Left lung (tissue), 10 donors: ENCODE measurements around the gene CD34. TPM values are rescaled to one million over a fixed set of nuclear protein-coding genes. Genes with fewer than 3 reads are reported as not detected.
A peak's percentile ranks its signal among the peaks of the same experiment; 100 is the strongest.

Experiments used
- ATAC-seq: fragments of 200-7000 bp; cut with Tn5 transposase; one replicate; pipeline ENCODE4 v1.9.1; 2020; ENCODE audit warnings: moderate library complexity
- DNase-seq, 4 donors: peaks; one replicate each; pipeline ENCODE4 v3.0.0-alpha.2; 2013 to 2020
- H3K27ac ChIP-seq, 2 donors: fragments of 200-600 bp; sonication (generic) in 1 of 2; one replicate each; pipeline versions ENCODE4 v1.5.0 to v1.8.0; 2020 to 2021
- H3K27me3 ChIP-seq, 2 donors: fragments of 200-600 bp; sonication (generic) in 1 of 2; one replicate each; pipeline versions ENCODE4 v1.5.0 to v1.8.0; 2020 to 2021
- H3K36me3 ChIP-seq, 2 donors: fragments of 200-600 bp; sonication (generic) in 1 of 2; one replicate each; pipeline versions ENCODE4 v1.5.0 to v1.8.0; 2020 to 2021
- H3K4me1 ChIP-seq, 2 donors: fragments of 200-600 bp; one replicate each; pipeline ENCODE4 v1.8.0; 2021
- H3K4me3 ChIP-seq, 2 donors: fragments of 200-600 bp; sonication (generic) in 1 of 2; one replicate each; pipeline versions ENCODE4 v1.5.0 to v1.8.0; 2020 to 2021; ENCODE audit warnings: mild to moderate bottlenecking in 1 of 2
- H3K9me3 ChIP-seq, 2 donors: fragments of 200-600 bp; sonication (generic) in 1 of 2; one replicate each; pipeline versions ENCODE4 v1.5.0 to v1.8.0; 2020 to 2021
- CTCF ChIP-seq, 2 donors: fragments of 200-600 bp; sonication (generic) in 1 of 2; IDR thresholded peaks; one replicate each; pipeline versions ENCODE4 v1.5.0 to v1.8.0; 2021; ENCODE audit warnings: antibody characterized with exemption in 2 of 2
- intact Hi-C, 2 donors: fragments of 100-400 bp; cut with DNase I; formaldehyde crosslinking; loops; one replicate each; pipeline versions ENCODE4 v1.11.2 to v1.14.2; 2022
- polyA plus RNA-seq, 6 donors: library from polyadenylated mRNA; unstranded; fragments of 120-200 nt; gene quantifications; one replicate each; pipeline ENCODE4 v1.2.1, GENCODE V29; 2013; ENCODE audit not compliant: insufficient read length in 6 of 6
- total RNA-seq, 2 donors: library from RNA; stranded (reverse); fragmentation: NEBNext Ultra II Directional; extraction: Animal tissue kit (Norgen Biotek cat#: 25700); gene quantifications; one replicate each; pipeline ENCODE4 v1.2.1, GENCODE V29; 2021
- donor health status: DM: no; HTN: yes; CAD: no.
- donor health status: DM: no; HTN: no; CAD: no.

Gene CD34
- total and polyA plus RNA-seq, 8 donors, result 40.8 to 160 (median 137) TPM

DNA sequence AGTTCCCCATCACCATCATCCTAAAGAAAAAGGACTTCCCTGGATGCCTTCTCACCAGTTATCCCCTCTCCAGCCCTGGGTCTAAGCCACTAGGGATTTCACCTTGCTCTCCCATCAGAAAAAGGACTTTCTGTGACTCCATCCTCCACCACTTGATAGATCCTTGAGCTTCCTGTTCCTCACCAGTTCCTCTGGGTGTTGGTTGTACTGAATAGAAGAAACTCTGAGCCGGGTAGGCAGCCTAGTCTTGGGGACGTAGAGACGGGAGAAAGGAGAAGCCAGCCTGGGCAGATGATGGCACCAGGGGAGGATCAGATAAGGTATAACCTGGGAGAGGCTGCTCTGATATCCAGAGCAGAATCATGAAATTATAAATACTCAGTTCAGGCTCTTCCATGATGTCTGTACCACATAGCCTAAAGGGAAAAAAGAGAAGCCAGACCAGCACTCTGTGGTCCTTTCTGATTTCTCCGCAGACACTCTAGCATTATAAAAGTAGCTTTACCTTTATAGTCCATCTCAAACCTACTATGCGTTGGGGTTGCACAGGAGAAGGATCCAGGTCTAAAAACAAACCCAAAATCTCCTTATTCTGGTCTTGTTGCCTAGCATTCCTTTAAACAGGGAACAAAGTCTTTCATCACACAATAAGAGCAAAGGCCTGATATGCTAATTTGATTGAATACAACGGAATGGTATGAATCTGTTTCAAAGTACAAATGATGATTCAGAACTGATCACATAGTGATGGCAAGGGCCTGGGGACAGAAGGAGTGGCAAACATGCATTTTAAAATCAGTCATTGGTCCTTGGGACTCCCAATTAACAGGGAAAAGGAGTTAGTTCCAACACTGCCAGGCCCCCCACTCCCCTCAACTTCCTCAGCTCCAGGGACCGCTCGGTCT, 1.2 kb upstream of the CD34 start:
- peaks cover 23 to 45% of the 10 kb centered on the region in 2 donors for H3K27me3 ChIP-seq
- H3K36me3 ChIP-seq, result no peaks in the 10 kb centered on the region
- no peak for ATAC-seq
- intact Hi-C loops, result no loop called here
- TF ChIP-seq CTCF (IDR thresholded peaks at IDR 0.05), result no peak
- DNase-seq, result no peak
- peaks cover 5 to 18% of the 10 kb centered on the region in 2 donors for H3K4me1 ChIP-seq
- no peak overlapping the region for H3K27ac ChIP-seq
- H3K4me3 ChIP-seq, result no peak overlapping the region
- H3K9me3 ChIP-seq, result no peaks in the 10 kb centered on the region

- no peak for TF ChIP-seq CTCF (IDR thresholded peaks at IDR 0.05)
- intact Hi-C loops, result no loop called here
- H3K27me3 ChIP-seq, result peaks cover 23 to 45% of the 10 kb centered on the region in 2 donors
- H3K4me3 ChIP-seq, result peak overlapping the region in 1 of 2 donors; percentile 45
- H3K36me3 ChIP-seq, result no peaks in the 10 kb centered on the region
- H3K9me3 ChIP-seq, result no peaks in the 10 kb centered on the region
- no peak for DNase-seq
- peak overlapping the region in 1 of 2 donors; percentile 66 for H3K27ac ChIP-seq
- H3K4me1 ChIP-seq, result peaks cover 5 to 18% of the 10 kb centered on the region in 2 donors
- ATAC-seq, result no peak
These were observed 1.2 kb downstream of the CD34 start for GRCh38 chr1:207909687-207910086.

DNA sequence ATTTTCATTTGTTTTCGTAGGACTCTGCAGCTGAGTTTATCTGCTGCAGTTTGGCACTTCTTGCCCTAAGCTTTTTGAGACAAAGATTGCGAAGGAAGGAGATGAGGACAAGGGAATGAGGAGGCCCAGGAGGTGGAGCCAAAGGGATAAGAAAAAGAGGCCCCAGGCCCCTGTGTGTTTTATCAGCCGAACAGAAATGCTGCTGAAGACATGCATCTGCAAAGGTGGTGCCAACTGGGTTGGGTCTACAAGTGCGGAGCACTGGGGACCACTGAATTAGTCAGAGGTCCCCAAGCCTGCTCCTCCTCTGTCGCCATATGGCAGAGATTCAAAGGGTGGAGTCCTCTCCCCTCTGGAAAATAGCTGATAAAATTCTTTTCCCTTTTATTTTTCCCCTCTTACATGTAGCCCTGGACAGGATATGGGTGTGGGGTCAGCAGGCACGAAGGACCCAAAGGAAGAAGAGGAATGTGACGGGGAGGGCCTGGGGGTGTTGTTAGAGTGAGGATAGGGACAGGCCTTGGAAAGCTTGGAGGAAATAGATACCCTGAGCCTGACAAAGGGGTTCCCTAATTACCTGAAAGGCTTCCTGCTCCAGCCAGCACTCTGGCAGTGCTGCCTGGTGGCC, 2.7 kb downstream of the CD34 start:
- H3K4me3 ChIP-seq, result peak overlapping the region in 1 of 2 donors; percentile 45

DNA sequence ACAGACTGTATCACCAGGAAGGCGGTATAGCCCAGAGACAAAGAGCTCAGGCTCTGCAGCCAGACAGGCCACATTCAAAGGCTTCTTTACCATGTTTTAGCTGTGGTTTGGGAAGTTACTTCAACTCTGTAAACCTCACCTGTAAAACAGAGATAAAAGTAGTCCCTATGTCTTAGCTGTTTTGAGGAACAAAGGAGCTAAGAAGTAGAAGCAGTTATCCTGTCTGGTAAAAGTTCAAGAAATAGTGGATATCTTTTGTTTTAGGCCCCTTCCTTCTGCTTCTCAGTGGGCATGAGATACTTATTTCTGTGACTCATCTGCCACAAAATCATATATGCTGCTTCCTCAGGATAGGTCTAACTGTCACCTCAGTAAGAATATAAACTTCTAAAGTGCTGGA, 6.5 kb downstream of the CD34 start:
- TF ChIP-seq CTCF (IDR thresholded peaks at IDR 0.05), result no peak
- peak overlapping the region in 1 of 2 donors; percentile 33 for H3K27ac ChIP-seq
- no peak for ATAC-seq
- no peaks in the 10 kb centered on the region for H3K9me3 ChIP-seq
- peaks cover 2 to 5% of the 10 kb centered on the region in 2 donors for H3K27me3 ChIP-seq
- peaks cover 0 to 4% of the 10 kb centered on the region in 2 donors for H3K4me1 ChIP-seq
- no peak overlapping the region for H3K4me3 ChIP-seq
- intact Hi-C loops, result no loop called here
- DNase-seq, result no peak
- no peaks in the 10 kb centered on the region for H3K36me3 ChIP-seq

More for the DNA sequence above, 2.7 kb downstream of the CD34 start:
- DNase-seq, result peak in 1 of 4 donors; percentile 64
- no peaks in the 10 kb centered on the region for H3K9me3 ChIP-seq
- TF ChIP-seq CTCF (IDR thresholded peaks at IDR 0.05), result no peak
- H3K4me1 ChIP-seq, result peaks cover 5 to 18% of the 10 kb centered on the region in 2 donors
- intact Hi-C loops, result no loop called here
- H3K27me3 ChIP-seq, result peaks cover 23 to 42% of the 10 kb centered on the region in 2 donors
- ATAC-seq, result peak; percentile 7
- H3K36me3 ChIP-seq, result no peaks in the 10 kb centered on the region
- peak overlapping the region; percentile 42 to 66 for H3K27ac ChIP-seq

GRCh38 chr1:207903767-207904166, 7.2 kb downstream of the CD34 start:
- H3K27me3 ChIP-seq, result no peaks in the 10 kb centered on the region
- H3K4me1 ChIP-seq, result peaks cover 0 to 2% of the 10 kb centered on the region in 2 donors
- DNase-seq (no peak), ATAC-seq (no peak)
- H3K9me3 ChIP-seq, result no peaks in the 10 kb centered on the region
- H3K27ac ChIP-seq, result peak overlapping the region in 1 of 2 donors; percentile 33
- H3K4me3 ChIP-seq, result no peak overlapping the region
- no peaks in the 10 kb centered on the region for H3K36me3 ChIP-seq
- no peak for TF ChIP-seq CTCF (IDR thresholded peaks at IDR 0.05)
- intact Hi-C loops, result no loop called here
